H1 (cell line): ENCODE results near the gene RXRA. TPM values are rescaled to one million over a fixed set of nuclear protein-coding genes. Genes with fewer than 3 reads are reported as not detected.

Source experiments
- CTCF ChIA-PET: fragments of 300-600 bp; sonication (Branson Sonifier 250); formaldehyde crosslinking; loops from one replicate; lab custom pipeline; 2021; ENCODE audit not compliant: partially characterized antibody; lab: Charles Lee
- POLR2A ChIA-PET: fragments of 300-600 bp; sonication (Branson Sonifier 250); formaldehyde crosslinking; loops from one replicate; lab custom pipeline; 2021; ENCODE audit warnings: inconsistent platforms; ENCODE audit not compliant: partially characterized antibody; lab: Charles Lee
- DNase-seq, 2 experiments: peaks; one replicate each; pipeline versions ENCODE4 v3.0.0 to v3.0.0-alpha.2; 2010 to 2022; ENCODE audit warnings: low spot score in 2 of 2, low read depth in 1 of 2, mixed read lengths in 1 of 2
- FAIRE-seq: peaks from 2 replicates; lab custom pipeline; 2011; peaks lifted over from hg19 to GRCh38; lab: Jason Lieb, UNC
- H2AFZ ChIP-seq: 2 replicates; pipeline ENCODE4 v1.8.1; 2012; ENCODE audit warnings: low read length, inconsistent platforms
- H2AK5ac ChIP-seq: 2 replicates; pipeline ENCODE4 v1.6.1; 2013; ENCODE audit warnings: low read depth, low read length
- H2BK120ac ChIP-seq: replicated peaks from 2 replicates; pipeline ENCODE3; 2013; ENCODE audit warnings: low read depth, low read length, inconsistent platforms
- H2BK12ac ChIP-seq: 2 replicates; pipeline ENCODE4 v1.6.1; 2013; ENCODE audit warnings: low read depth, low read length
- H2BK15ac ChIP-seq: 2 replicates; pipeline ENCODE4 v1.6.1; 2013; ENCODE audit warnings: low read length
- H2BK20ac ChIP-seq: 2 replicates; pipeline ENCODE4 v1.6.1; 2013; ENCODE audit warnings: low read length
- H2BK5ac ChIP-seq: 2 replicates; pipeline ENCODE4 v1.6.1; 2013; ENCODE audit warnings: low read depth, low read length
- H3K14ac ChIP-seq: 2 replicates; pipeline ENCODE4 v1.6.1; 2013; ENCODE audit warnings: inconsistent platforms; ENCODE audit not compliant: insufficient read length
- H3K18ac ChIP-seq: 2 replicates; pipeline ENCODE4 v1.6.1; 2013; ENCODE audit warnings: low read length; ENCODE audit errors: extremely low read depth
- H3K23ac ChIP-seq: 2 replicates; pipeline ENCODE4 v1.6.1; 2013; ENCODE audit warnings: inconsistent platforms; ENCODE audit not compliant: insufficient read length
- H3K23me2 ChIP-seq: 2 replicates; pipeline ENCODE4 v1.6.1; 2013; ENCODE audit warnings: low read depth, low read length
- H3K27ac ChIP-seq: 2 replicates; pipeline ENCODE4 v1.6.1; 2011; ENCODE audit warnings: low read depth, low read length, inconsistent platforms
- H3K27me3 ChIP-seq, 4 experiments: replicated peaks in 1 of 4; 1 replicate in 1 of 4; 2 replicates in 3 of 4; pipeline versions ENCODE4 v1.6.1 to v1.8.1; 2011 to 2013; ENCODE audit warnings: low read length in 3 of 4, mild to moderate bottlenecking in 3 of 4, inconsistent platforms in 2 of 4, mixed read lengths in 2 of 4, moderate library complexity in 1 of 4; ENCODE audit not compliant: control insufficient read depth in 3 of 4, insufficient read depth in 3 of 4; ENCODE audit errors: extremely low read depth in 1 of 4
- H3K36me3 ChIP-seq, 4 experiments: 2 replicates each; pipeline versions ENCODE4 v1.6.1 to v1.8.1; 2011 to 2013; ENCODE audit warnings: mild to moderate bottlenecking in 4 of 4, low read length in 3 of 4, moderate library complexity in 2 of 4, control low read depth in 1 of 4, inconsistent platforms in 1 of 4; ENCODE audit not compliant: insufficient read depth in 4 of 4, control insufficient read depth in 2 of 4
- H3K4ac ChIP-seq: replicated peaks from 2 replicates; pipeline ENCODE3; 2013; ENCODE audit warnings: low read length, low read depth, mixed read lengths, inconsistent platforms; ENCODE audit not compliant: insufficient read length
- H3K4me1 ChIP-seq, 4 experiments: replicated peaks in 1 of 4; 1 replicate in 1 of 4; 2 replicates in 3 of 4; pipeline versions ENCODE4 v1.6.1 to v1.8.1; 2011 to 2013; ENCODE audit warnings: low read length in 3 of 4, inconsistent platforms in 2 of 4, mixed read lengths in 1 of 4; ENCODE audit not compliant: insufficient read depth in 4 of 4, control insufficient read depth in 3 of 4
- H3K4me2 ChIP-seq, 2 experiments: 2 replicates each; pipeline versions ENCODE4 v1.6.1 to v1.8.1; 2011 to 2013; ENCODE audit warnings: low read depth in 2 of 2, low read length in 2 of 2, control low read depth in 1 of 2, inconsistent platforms in 1 of 2, mild to moderate bottlenecking in 1 of 2; ENCODE audit not compliant: insufficient read depth in 1 of 2
- H3K4me3 ChIP-seq, 4 experiments: fragments of 200-600, 300-600 bp in 1 of 4; sonication (generic), shearing (Covaris generic), sonication (Bioruptor Twin) in 1 of 4; 2 replicates each; pipeline versions ENCODE4 v1.5.1 to v1.8.1; 2011 to 2016; ENCODE audit warnings: low read length in 4 of 4, low read depth in 3 of 4, control low read depth in 2 of 4, inconsistent platforms in 2 of 4, mild to moderate bottlenecking in 2 of 4, mixed read lengths in 1 of 4, moderate library complexity in 1 of 4; ENCODE audit not compliant: insufficient read depth in 2 of 4; ENCODE audit errors: extremely low read depth in 1 of 4
- H3K56ac ChIP-seq: replicated peaks from 2 replicates; pipeline ENCODE3; 2013; ENCODE audit warnings: low read depth, mild to moderate bottlenecking, mixed read lengths, low read length, inconsistent platforms; ENCODE audit not compliant: insufficient read length
- H3K79me1 ChIP-seq: 2 replicates; pipeline ENCODE4 v1.6.1; 2013; ENCODE audit warnings: low read depth, low read length, control low read depth
- H3K79me2 ChIP-seq, 2 experiments: 2 replicates each; pipeline versions ENCODE4 v1.6.1 to v1.8.1; 2012 to 2013; ENCODE audit warnings: low read length in 2 of 2, mild to moderate bottlenecking in 2 of 2, inconsistent platforms in 1 of 2; ENCODE audit not compliant: insufficient read depth in 2 of 2, control insufficient read depth in 1 of 2
- H3K9ac ChIP-seq, 4 experiments: replicated peaks in 1 of 4; 1 replicate in 1 of 4; 2 replicates in 3 of 4; pipeline versions ENCODE4 v1.6.1 to v1.8.1; 2011 to 2013; ENCODE audit warnings: low read depth in 3 of 4, low read length in 3 of 4, control low read depth in 2 of 4, mild to moderate bottlenecking in 2 of 4, moderate library complexity in 2 of 4, inconsistent platforms in 1 of 4; ENCODE audit errors: extremely low read depth in 1 of 4
- H3K9me3 ChIP-seq, 2 experiments: 2 replicates each; pipeline versions ENCODE4 v1.6.1 to v1.8.1; 2012 to 2013; ENCODE audit warnings: mild to moderate bottlenecking in 2 of 2, moderate library complexity in 2 of 2, control low read depth in 1 of 2, inconsistent platforms in 1 of 2, low read depth in 1 of 2, low read length in 1 of 2, mixed read lengths in 1 of 2; ENCODE audit not compliant: insufficient read depth in 2 of 2
- H4K20me1 ChIP-seq, 2 experiments: replicated peaks in 1 of 2; 2 replicates each; pipeline versions ENCODE3 to v1.8.1; 2011 to 2013; ENCODE audit warnings: inconsistent platforms in 2 of 2, low read length in 2 of 2, mild to moderate bottlenecking in 1 of 2; ENCODE audit not compliant: insufficient read depth in 2 of 2, control insufficient read depth in 1 of 2
- H4K5ac ChIP-seq: 2 replicates; pipeline ENCODE4 v1.6.1; 2013; ENCODE audit warnings: low read length, low read depth, mixed read lengths, inconsistent platforms; ENCODE audit not compliant: insufficient read length
- H4K8ac ChIP-seq: 2 replicates; pipeline ENCODE4 v1.8.0; 2013; ENCODE audit warnings: mild to moderate bottlenecking, moderate library complexity, low read length, inconsistent platforms; ENCODE audit not compliant: insufficient read depth; ENCODE audit errors: extremely low read depth
- H4K91ac ChIP-seq: replicated peaks from 2 replicates; pipeline ENCODE3; 2013; ENCODE audit warnings: low read length, mixed read lengths, inconsistent platforms; ENCODE audit not compliant: insufficient read length
- MAFK ChIP-seq: IDR thresholded peaks from 2 replicates; pipeline ENCODE4 v1.6.1; 2012; ENCODE audit warnings: low read depth, mild to moderate bottlenecking, improper control_type of control experiment, low read length
- WGBS, 2 experiments: shearing (Covaris generic) in 1 of 2; methylation state at CpG; one replicate each; pipeline versions ENCODE4 v1.1.6 to v1.1.7; 2013 to 2015; ENCODE audit warnings: low lambda C conversion rate in 2 of 2, mixed read lengths in 2 of 2, inconsistent platforms in 1 of 2, low coverage in 1 of 2, missing lambda C conversion rate in 1 of 2; ENCODE audit not compliant: insufficient replicate concordance in 2 of 2, insufficient coverage in 1 of 2, insufficient read length in 1 of 2; ENCODE audit errors: extremely low coverage in 1 of 2, missing lambda C conversion rate in 1 of 2; 5-methylcytosine and 5-hydroxymethylcytosine counted together
- polyA plus RNA-seq, 7 experiments: library from polyadenylated mRNA; depleted of rRNA in 3 of 7; stranded (reverse) in 5 of 7; unstranded in 2 of 7; fragments of >200 nt in 5 of 7; fragments of 200-250 nt in 2 of 7; gene quantifications; 1 replicate in 5 of 7; 2 replicates in 1 of 7; 4 replicates in 1 of 7; pipeline versions ENCODE4 v1.2.1 to v1.2.3, GENCODE V29; 2011 to 2013; ENCODE audit warnings: missing spikeins in 2 of 7, mixed read lengths in 2 of 7
- total RNA-seq: library from RNA; stranded (reverse); fragmentation: NEBNext Ultra II Directional; extraction: Animal tissue kit (Norgen Biotek cat#: 25700); gene quantifications from 2 replicates; pipeline ENCODE4 v1.2.1, GENCODE V29; 2021
- TF ChIP-seq, protein P1 (sequence below): IDR thresholded peaks from 2 replicates; pipeline ENCODE4 v1.6.1; 2012; ENCODE audit warnings: inconsistent platforms

Gene RXRA
- total and polyA plus RNA-seq, 2 of the 8 experiments (the other 6 are each of a cell fraction or from before 2014, with no cell fraction given): 9.8 to 29.4 TPM

DNA sequence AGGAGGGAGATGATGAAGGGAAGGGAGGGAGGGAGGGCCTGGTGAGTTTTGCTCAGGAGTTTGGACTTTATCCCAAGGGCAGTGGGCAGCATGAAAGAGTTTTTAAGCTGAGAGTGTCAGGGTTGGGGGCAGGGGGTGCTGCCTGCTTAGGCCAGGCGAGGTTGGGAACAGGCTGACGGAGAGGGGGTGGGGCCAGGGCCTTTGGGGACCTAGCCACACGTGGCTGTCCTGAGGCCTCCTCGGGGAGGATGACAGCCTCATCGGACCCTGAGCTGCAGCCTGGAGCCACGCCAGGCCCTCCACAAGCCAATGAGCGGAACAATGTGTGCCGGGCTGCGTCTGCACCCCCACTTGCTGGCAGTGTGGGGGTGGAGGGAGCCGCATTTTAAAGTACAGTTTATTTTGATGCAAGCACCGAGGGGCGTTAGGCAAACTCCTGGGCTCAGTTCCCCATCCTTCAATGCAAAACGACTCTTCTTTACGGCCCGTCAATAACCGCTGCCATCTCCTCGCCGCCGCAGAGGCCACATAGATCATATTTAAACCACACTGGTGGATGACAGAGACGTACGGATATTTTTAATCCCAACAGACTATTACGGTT, 5.3 kb upstream of the RXRA start:
- 68% methylated on average over 18 of the region's 22 CpGs; no CpG with 5 or more reads in 1 of the 2 experiments for WGBS, 2 experiments
- no peaks in the 10 kb centered on the region for H3K36me3 ChIP-seq
- no peaks in the 10 kb centered on the region for H3K79me1 ChIP-seq
- H4K5ac ChIP-seq: no peak overlapping the region
- DNase-seq (no peak), FAIRE-seq (no peak)
- H3K56ac ChIP-seq: no peak overlapping the region
- no peak overlapping the region for H2BK15ac ChIP-seq
- no peak overlapping the region for H3K23ac ChIP-seq
- peaks cover 7% of the 10 kb centered on the region; the same call in 1 of the 2 replicates for H3K23me2 ChIP-seq
- no peak overlapping the region for H3K9ac ChIP-seq
- 0 out of 4 replicates have a peak overlapping the region, but pooled peaks of 1 of the 2 experiments have one; percentile 19 for H3K4me2 ChIP-seq
- peak overlapping the region; percentile 45; the same call in 1 of the 2 replicates for H4K8ac ChIP-seq
- no peaks in the 10 kb centered on the region for H3K79me2 ChIP-seq
- H2AK5ac ChIP-seq: no peak overlapping the region
- CTCF ChIA-PET: interaction anchor here (0.6 to 2.6 kb wide), 11 partner anchors 8 to 1550 kb away, joined by 3 to 6 read pairs (median 3); no protein-coding TSS in a partner anchor
- H2AFZ ChIP-seq: no peak overlapping the region
- H3K27me3 ChIP-seq: peaks cover 0 to 6% (median 2%) of the 10 kb centered on the region in 4 experiments; a peak in 3 of 7 replicates
- 0 out of 2 replicates have a peak overlapping the region, but pooled peaks have one; percentile 29 for H2BK5ac ChIP-seq
- no peaks in the 10 kb centered on the region for H3K9me3 ChIP-seq
- H2BK12ac ChIP-seq: no peak overlapping the region
- H3K14ac ChIP-seq: no peak overlapping the region
- no peak overlapping the region for H3K4me3 ChIP-seq
- H3K4me1 ChIP-seq: peaks cover 0 to 32% (median 18%) of the 10 kb centered on the region in 4 experiments; a peak in 6 of 7 replicates
- no peak for TF ChIP-seq MAFK
- TF ChIP-seq, protein P1, sequence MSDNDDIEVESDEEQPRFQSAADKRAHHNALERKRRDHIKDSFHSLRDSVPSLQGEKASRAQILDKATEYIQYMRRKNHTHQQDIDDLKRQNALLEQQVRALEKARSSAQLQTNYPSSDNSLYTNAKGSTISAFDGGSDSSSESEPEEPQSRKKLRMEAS: peak; percentile 8; the same call in 1 of the 2 replicates
- H3K27ac ChIP-seq: no peak overlapping the region; the same call in 1 of the 2 replicates
- H2BK120ac ChIP-seq: no peak overlapping the region
- H2BK20ac ChIP-seq: 0 out of 2 replicates have a peak overlapping the region, but pooled peaks have one; percentile 43
- peak overlapping the region; percentile 68; the same call in 1 of the 2 replicates for H3K18ac ChIP-seq
- H3K4ac ChIP-seq: no peak overlapping the region
- peaks cover 0 to 2% of the 10 kb centered on the region in 2 experiments for H4K20me1 ChIP-seq
- POLR2A ChIA-PET: interaction anchor here (1.1 kb wide), 1 partner anchor 21 kb away, joined by 3 read pairs; no protein-coding TSS in a partner anchor
- H4K91ac ChIP-seq: no peak overlapping the region
